Measurements from ENCODE around the gene DCAF16.

Gene DCAF16

GRCh38 chr4:17781300-17782287, 29.0 kb downstream of the DCAF16 start, which contains the start of gene FAM184B:
TSS of gene FAM184B (minus strand) at chr4:17781621. CDS start at chr4:17781299, 322 bp downstream.
- no peak for DNase-seq

- no peak for DNase-seq
Measured at GRCh38 chr4:17780501-17781299, 29.9 kb downstream of the DCAF16 start.

- DNase-seq, result no peak
Measured at GRCh38 chr4:17778431-17778830, 32.1 kb downstream of the DCAF16 start.

GRCh38 chr4:17773135-17773698, 37.3 kb downstream of the DCAF16 start:
- no peak for DNase-seq

- DNase-seq, result no peak
Measured at GRCh38 chr4:17771284-17771908, 39.2 kb downstream of the DCAF16 start.

GRCh38 chr4:17770845-17771244, 39.7 kb downstream of the DCAF16 start:
- DNase-seq, result no peak

GRCh38 chr4:17769406-17770174, 41.0 kb downstream of the DCAF16 start:
- no peak for DNase-seq

- DNase-seq, result no peak
Measured at GRCh38 chr4:17766826-17767458, 43.6 kb downstream of the DCAF16 start.

GRCh38 chr4:17765514-17766286, 44.9 kb downstream of the DCAF16 start:
- no peak for DNase-seq

- no peak for DNase-seq
Measured at GRCh38 chr4:17763931-17764330, 46.6 kb downstream of the DCAF16 start.

- DNase-seq, result no peak
Measured at GRCh38 chr4:17763416-17763815, 47.1 kb downstream of the DCAF16 start.

GRCh38 chr4:17762726-17763125, 47.8 kb downstream of the DCAF16 start:
- no peak for DNase-seq

GRCh38 chr4:17761062-17761461, 49.5 kb downstream of the DCAF16 start:
- no peak for DNase-seq

- DNase-seq, result no peak
Measured at GRCh38 chr4:17760626-17761025, 49.9 kb downstream of the DCAF16 start.

GRCh38 chr4:17758485-17758884, 52.1 kb downstream of the DCAF16 start:
- DNase-seq, result no peak

- DNase-seq, result no peak
Measured at GRCh38 chr4:17757621-17758020, 52.9 kb downstream of the DCAF16 start.

GRCh38 chr4:17753646-17754045, 56.9 kb downstream of the DCAF16 start:
- no peak for DNase-seq

Measured in inflammatory macrophage treated with lipopolysaccharide for 1 hour (primary cell).